A673 (cell line): ENCODE results near the gene MN1.

Experiments used
- EZH2 ChIP-seq: fragments of 200-600 bp; sonication (generic); IDR thresholded peaks from 2 replicates; pipeline ENCODE4 v1.6.1; 2017; ENCODE audit warnings: borderline replicate concordance, low read depth, mild to moderate bottlenecking, mixed read lengths, antibody characterized with exemption, low read length; ENCODE audit not compliant: poor library complexity, severe bottlenecking
- TF ChIP-seq, protein P1 (sequence below): fragments of 300-800, 200-600 bp; sonication (generic); conservative IDR thresholded peaks from 2 replicates; pipeline ENCODE4 v1.5.1; 2017; ENCODE audit warnings: low read depth, mild to moderate bottlenecking, antibody characterized with exemption, low read length, moderate library complexity, mixed read lengths

DNA sequence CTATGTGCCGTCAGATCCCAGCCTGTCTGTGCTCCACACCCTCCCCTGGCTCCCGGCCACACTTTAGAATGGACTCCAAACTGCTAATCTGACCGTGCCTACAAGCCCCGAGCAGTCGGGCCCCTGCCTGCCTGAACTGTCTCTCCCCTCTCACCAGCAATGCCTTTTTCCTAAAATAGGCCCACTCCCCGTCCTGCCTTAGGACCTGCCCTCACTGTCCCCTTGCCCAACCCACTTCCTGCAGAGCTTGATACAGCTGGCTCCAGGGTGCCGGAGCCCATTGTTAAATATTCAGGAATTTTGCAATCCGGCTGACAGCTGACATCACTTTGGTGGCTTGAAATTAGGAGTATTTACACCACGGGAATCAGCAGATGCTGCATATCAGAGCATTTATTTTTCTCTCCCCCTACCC, 21.4 kb downstream of the MN1 start:
- TF ChIP-seq, protein P1, sequence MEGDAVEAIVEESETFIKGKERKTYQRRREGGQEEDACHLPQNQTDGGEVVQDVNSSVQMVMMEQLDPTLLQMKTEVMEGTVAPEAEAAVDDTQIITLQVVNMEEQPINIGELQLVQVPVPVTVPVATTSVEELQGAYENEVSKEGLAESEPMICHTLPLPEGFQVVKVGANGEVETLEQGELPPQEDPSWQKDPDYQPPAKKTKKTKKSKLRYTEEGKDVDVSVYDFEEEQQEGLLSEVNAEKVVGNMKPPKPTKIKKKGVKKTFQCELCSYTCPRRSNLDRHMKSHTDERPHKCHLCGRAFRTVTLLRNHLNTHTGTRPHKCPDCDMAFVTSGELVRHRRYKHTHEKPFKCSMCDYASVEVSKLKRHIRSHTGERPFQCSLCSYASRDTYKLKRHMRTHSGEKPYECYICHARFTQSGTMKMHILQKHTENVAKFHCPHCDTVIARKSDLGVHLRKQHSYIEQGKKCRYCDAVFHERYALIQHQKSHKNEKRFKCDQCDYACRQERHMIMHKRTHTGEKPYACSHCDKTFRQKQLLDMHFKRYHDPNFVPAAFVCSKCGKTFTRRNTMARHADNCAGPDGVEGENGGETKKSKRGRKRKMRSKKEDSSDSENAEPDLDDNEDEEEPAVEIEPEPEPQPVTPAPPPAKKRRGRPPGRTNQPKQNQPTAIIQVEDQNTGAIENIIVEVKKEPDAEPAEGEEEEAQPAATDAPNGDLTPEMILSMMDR, result no peak
- TF ChIP-seq EZH2, result no peak
